Tibial nerve (tissue), 4 donors: ENCODE results near the gene AFF3. TPM values are rescaled to one million over a fixed set of nuclear protein-coding genes. Genes with fewer than 3 reads are reported as not detected.

Experiments used
- DNase-seq, 2 donors: peaks; one replicate each; pipeline ENCODE4 v3.0.0-alpha.2; 2019; ENCODE audit warnings: low spot score in 2 of 2
- H3K27ac ChIP-seq, 4 donors: fragments of 200-600 bp; sonication (generic) in 3 of 4; one replicate each; pipeline ENCODE4 v1.5.1; 2017 to 2019; ENCODE audit warnings: mild to moderate bottlenecking in 1 of 4
- H3K27me3 ChIP-seq, 2 donors: fragments of 200-600 bp; sonication (generic) in 1 of 2; one replicate each; pipeline versions ENCODE4 v1.5.1 to v1.6.0; 2017 to 2019
- H3K36me3 ChIP-seq, 3 donors: fragments of 200-600 bp; sonication (generic); one replicate each; pipeline ENCODE4 v1.5.1; 2018 to 2019
- H3K4me1 ChIP-seq, 4 donors: fragments of 200-600 bp; sonication (generic) in 3 of 4; one replicate each; pipeline ENCODE4 v1.5.1; 2017 to 2019
- H3K4me3 ChIP-seq, 4 donors: fragments of 200-600 bp; sonication (generic) in 3 of 4; one replicate each; pipeline ENCODE4 v1.5.1; 2017 to 2019; ENCODE audit warnings: mild to moderate bottlenecking in 1 of 4, moderate library complexity in 1 of 4
- H3K9me3 ChIP-seq, 4 donors: fragments of 200-600 bp; sonication (generic) in 3 of 4; one replicate each; pipeline ENCODE4 v1.5.1; 2017 to 2019
- CTCF ChIP-seq, 5 experiments: fragments of 200-600 bp in 3 of 5; fragments of 450-650 bp in 2 of 5; sonication (generic) in 3 of 5; IDR thresholded peaks; one replicate each; pipeline ENCODE4 v1.5.1; 2016 to 2019; ENCODE audit warnings: antibody characterized with exemption in 5 of 5, mild to moderate bottlenecking in 3 of 5, moderate library complexity in 2 of 5
- EP300 ChIP-seq, 2 donors: sonication (generic); formaldehyde crosslinking; IDR thresholded peaks; one replicate each; pipeline ENCODE4 v1.6.1; 2017; ENCODE audit warnings: antibody characterized with exemption in 2 of 2, mild to moderate bottlenecking in 1 of 2
- POLR2A ChIP-seq, 2 donors: fragments of 450-650 bp; IDR thresholded peaks; one replicate each; pipeline ENCODE4 v1.6.1; 2017; ENCODE audit warnings: antibody characterized with exemption in 2 of 2, mild to moderate bottlenecking in 2 of 2, moderate library complexity in 2 of 2
- WGBS, 2 donors: methylation state at CpG; one replicate each; pipeline ENCODE4 v1.1.5; 2018; 5-methylcytosine and 5-hydroxymethylcytosine counted together
- total RNA-seq, 4 donors: library from RNA; depleted of rRNA; stranded (reverse); fragments of >200 nt; gene quantifications; one replicate each; pipeline ENCODE4 v1.1.0, GENCODE V29; 2016

Gene AFF3
- total RNA-seq, 4 donors from 2014 or later: 7.2 to 36.0 (median 21.4) TPM

GRCh38 chr2:100062336-100062735, 80.1 kb downstream of the AFF3 start:
- WGBS, 2 donors: 90 to 96% methylated on average over 5 of the region's 5 CpGs
- no peak overlapping the region for H3K4me3 ChIP-seq
- TF ChIP-seq EP300 (IDR thresholded peaks at IDR 0.05) (no peak), POLR2A (IDR thresholded peaks at IDR 0.05) (no peak), CTCF (IDR thresholded peaks at IDR 0.05) (no peak)
- H3K27ac ChIP-seq: no peak overlapping the region
- no peaks in the 10 kb centered on the region for H3K27me3 ChIP-seq
- H3K9me3 ChIP-seq: peaks cover 0 to 5% (median 0%) of the 10 kb centered on the region in 4 donors
- H3K36me3 ChIP-seq: no peaks in the 10 kb centered on the region
- DNase-seq: no peak
- H3K4me1 ChIP-seq: peaks cover 0 to 6% (median 0%) of the 10 kb centered on the region in 4 donors

- H3K4me3 ChIP-seq: no peak overlapping the region
- peaks cover 0 to 4% (median 0%) of the 10 kb centered on the region in 4 donors for H3K4me1 ChIP-seq
- no peak for DNase-seq
- H3K27ac ChIP-seq: no peak overlapping the region
- H3K27me3 ChIP-seq: no peaks in the 10 kb centered on the region
- TF ChIP-seq POLR2A (IDR thresholded peaks at IDR 0.05) (no peak), CTCF (IDR thresholded peaks at IDR 0.05) (no peak)
- no peaks in the 10 kb centered on the region for H3K36me3 ChIP-seq
- H3K9me3 ChIP-seq: peaks cover 0 to 5% (median 0%) of the 10 kb centered on the region in 4 donors
- WGBS, 2 donors: 89 to 91% methylated on average over 4 of the region's 4 CpGs
Measured at GRCh38 chr2:100060875-100061274, 81.5 kb downstream of the AFF3 start.

- H3K27me3 ChIP-seq: no peaks in the 10 kb centered on the region
- 90% methylated on average over 4 of the region's 4 CpGs for WGBS, 2 donors
- TF ChIP-seq CTCF (IDR thresholded peaks at IDR 0.05) (no peak), POLR2A (IDR thresholded peaks at IDR 0.05) (no peak), EP300 (IDR thresholded peaks at IDR 0.05) (no peak)
- H3K27ac ChIP-seq: no peak overlapping the region
- H3K36me3 ChIP-seq: no peaks in the 10 kb centered on the region
- peaks cover 0 to 5% (median 0%) of the 10 kb centered on the region in 4 donors for H3K9me3 ChIP-seq
- no peak overlapping the region for H3K4me3 ChIP-seq
- peaks cover 0 to 4% (median 0%) of the 10 kb centered on the region in 4 donors for H3K4me1 ChIP-seq
- no peak for DNase-seq
Measured at GRCh38 chr2:100059638-100060037, 82.8 kb downstream of the AFF3 start.

GRCh38 chr2:100057901-100058261, 84.5 kb downstream of the AFF3 start:
- H3K27me3 ChIP-seq: no peaks in the 10 kb centered on the region
- no peak for TF ChIP-seq EP300 (IDR thresholded peaks at IDR 0.05)
- no peak for TF ChIP-seq POLR2A (IDR thresholded peaks at IDR 0.05)
- TF ChIP-seq CTCF (IDR thresholded peaks at IDR 0.05): no peak

GRCh38 chr2:100054426-100054825, 88.0 kb downstream of the AFF3 start:
- 97 to 100% methylated on average over 2 of the region's 2 CpGs for WGBS, 2 donors

More at GRCh38 chr2:100057901-100058261, 84.5 kb downstream of the AFF3 start:
- H3K4me1 ChIP-seq: peaks cover 0 to 4% (median 0%) of the 10 kb centered on the region in 4 donors
- no peak overlapping the region for H3K4me3 ChIP-seq
- no peak overlapping the region for H3K27ac ChIP-seq
- no peak for DNase-seq
- no peaks in the 10 kb centered on the region for H3K36me3 ChIP-seq
- no peaks in the 10 kb centered on the region for H3K9me3 ChIP-seq

More at GRCh38 chr2:100054426-100054825, 88.0 kb downstream of the AFF3 start:
- no peak for TF ChIP-seq POLR2A (IDR thresholded peaks at IDR 0.05)
- no peak for TF ChIP-seq EP300 (IDR thresholded peaks at IDR 0.05)
- Histone ChIP-seq H3K27me3 (no peaks in the 10 kb centered on the region), H3K27ac (no peak overlapping the region), H3K4me3 (no peak overlapping the region), H3K36me3 (no peaks in the 10 kb centered on the region), H3K4me1 (peaks cover 0 to 4% (median 0%) of the 10 kb centered on the region in 4 donors), H3K9me3 (no peaks in the 10 kb centered on the region)
- no peak for DNase-seq
